H1 (cell line): ENCODE measurements around the gene ACTR2. TPM values are rescaled to one million over a fixed set of nuclear protein-coding genes. Genes with fewer than 3 reads are reported as not detected.

Source experiments
- CTCF ChIA-PET: fragments of 300-600 bp; sonication (Branson Sonifier 250); formaldehyde crosslinking; loops from one replicate; lab custom pipeline; 2021; ENCODE audit not compliant: partially characterized antibody; lab: Charles Lee
- POLR2A ChIA-PET: fragments of 300-600 bp; sonication (Branson Sonifier 250); formaldehyde crosslinking; loops from one replicate; lab custom pipeline; 2021; ENCODE audit warnings: inconsistent platforms; ENCODE audit not compliant: partially characterized antibody; lab: Charles Lee
- DNase-seq, 2 experiments: peaks; one replicate each; pipeline versions ENCODE4 v3.0.0 to v3.0.0-alpha.2; 2010 to 2022; ENCODE audit warnings: low spot score in 2 of 2, low read depth in 1 of 2, mixed read lengths in 1 of 2
- FAIRE-seq: peaks from 2 replicates; lab custom pipeline; 2011; peaks lifted over from hg19 to GRCh38; lab: Jason Lieb, UNC
- H2AFZ ChIP-seq: 2 replicates; pipeline ENCODE4 v1.8.1; 2012; ENCODE audit warnings: low read length, inconsistent platforms
- H2AK5ac ChIP-seq: 2 replicates; pipeline ENCODE4 v1.6.1; 2013; ENCODE audit warnings: low read depth, low read length
- H2BK120ac ChIP-seq: replicated peaks from 2 replicates; pipeline ENCODE3; 2013; ENCODE audit warnings: low read depth, low read length, inconsistent platforms
- H2BK12ac ChIP-seq: 2 replicates; pipeline ENCODE4 v1.6.1; 2013; ENCODE audit warnings: low read depth, low read length
- H2BK15ac ChIP-seq: 2 replicates; pipeline ENCODE4 v1.6.1; 2013; ENCODE audit warnings: low read length
- H2BK20ac ChIP-seq: 2 replicates; pipeline ENCODE4 v1.6.1; 2013; ENCODE audit warnings: low read length
- H2BK5ac ChIP-seq: 2 replicates; pipeline ENCODE4 v1.6.1; 2013; ENCODE audit warnings: low read depth, low read length
- H3K14ac ChIP-seq: 2 replicates; pipeline ENCODE4 v1.6.1; 2013; ENCODE audit warnings: inconsistent platforms; ENCODE audit not compliant: insufficient read length
- H3K18ac ChIP-seq: 2 replicates; pipeline ENCODE4 v1.6.1; 2013; ENCODE audit warnings: low read length; ENCODE audit errors: extremely low read depth
- H3K23ac ChIP-seq: 2 replicates; pipeline ENCODE4 v1.6.1; 2013; ENCODE audit warnings: inconsistent platforms; ENCODE audit not compliant: insufficient read length
- H3K23me2 ChIP-seq: 2 replicates; pipeline ENCODE4 v1.6.1; 2013; ENCODE audit warnings: low read depth, low read length
- H3K27ac ChIP-seq: 2 replicates; pipeline ENCODE4 v1.6.1; 2011; ENCODE audit warnings: low read depth, low read length, inconsistent platforms
- H3K27me3 ChIP-seq, 4 experiments: replicated peaks in 1 of 4; 1 replicate in 1 of 4; 2 replicates in 3 of 4; pipeline versions ENCODE4 v1.6.1 to v1.8.1; 2011 to 2013; ENCODE audit warnings: low read length in 3 of 4, mild to moderate bottlenecking in 3 of 4, inconsistent platforms in 2 of 4, mixed read lengths in 2 of 4, moderate library complexity in 1 of 4; ENCODE audit not compliant: control insufficient read depth in 3 of 4, insufficient read depth in 3 of 4; ENCODE audit errors: extremely low read depth in 1 of 4
- H3K36me3 ChIP-seq, 4 experiments: 2 replicates each; pipeline versions ENCODE4 v1.6.1 to v1.8.1; 2011 to 2013; ENCODE audit warnings: mild to moderate bottlenecking in 4 of 4, low read length in 3 of 4, moderate library complexity in 2 of 4, control low read depth in 1 of 4, inconsistent platforms in 1 of 4; ENCODE audit not compliant: insufficient read depth in 4 of 4, control insufficient read depth in 2 of 4
- H3K4ac ChIP-seq: replicated peaks from 2 replicates; pipeline ENCODE3; 2013; ENCODE audit warnings: low read length, low read depth, mixed read lengths, inconsistent platforms; ENCODE audit not compliant: insufficient read length
- H3K4me1 ChIP-seq, 4 experiments: replicated peaks in 1 of 4; 1 replicate in 1 of 4; 2 replicates in 3 of 4; pipeline versions ENCODE4 v1.6.1 to v1.8.1; 2011 to 2013; ENCODE audit warnings: low read length in 3 of 4, inconsistent platforms in 2 of 4, mixed read lengths in 1 of 4; ENCODE audit not compliant: insufficient read depth in 4 of 4, control insufficient read depth in 3 of 4
- H3K4me2 ChIP-seq, 2 experiments: 2 replicates each; pipeline versions ENCODE4 v1.6.1 to v1.8.1; 2011 to 2013; ENCODE audit warnings: low read depth in 2 of 2, low read length in 2 of 2, control low read depth in 1 of 2, inconsistent platforms in 1 of 2, mild to moderate bottlenecking in 1 of 2; ENCODE audit not compliant: insufficient read depth in 1 of 2
- H3K4me3 ChIP-seq, 4 experiments: fragments of 200-600, 300-600 bp in 1 of 4; sonication (generic), shearing (Covaris generic), sonication (Bioruptor Twin) in 1 of 4; 2 replicates each; pipeline versions ENCODE4 v1.5.1 to v1.8.1; 2011 to 2016; ENCODE audit warnings: low read length in 4 of 4, low read depth in 3 of 4, control low read depth in 2 of 4, inconsistent platforms in 2 of 4, mild to moderate bottlenecking in 2 of 4, mixed read lengths in 1 of 4, moderate library complexity in 1 of 4; ENCODE audit not compliant: insufficient read depth in 2 of 4; ENCODE audit errors: extremely low read depth in 1 of 4
- H3K56ac ChIP-seq: replicated peaks from 2 replicates; pipeline ENCODE3; 2013; ENCODE audit warnings: low read depth, mild to moderate bottlenecking, mixed read lengths, low read length, inconsistent platforms; ENCODE audit not compliant: insufficient read length
- H3K79me1 ChIP-seq: 2 replicates; pipeline ENCODE4 v1.6.1; 2013; ENCODE audit warnings: low read depth, low read length, control low read depth
- H3K79me2 ChIP-seq, 2 experiments: 2 replicates each; pipeline versions ENCODE4 v1.6.1 to v1.8.1; 2012 to 2013; ENCODE audit warnings: low read length in 2 of 2, mild to moderate bottlenecking in 2 of 2, inconsistent platforms in 1 of 2; ENCODE audit not compliant: insufficient read depth in 2 of 2, control insufficient read depth in 1 of 2
- H3K9ac ChIP-seq, 4 experiments: replicated peaks in 1 of 4; 1 replicate in 1 of 4; 2 replicates in 3 of 4; pipeline versions ENCODE4 v1.6.1 to v1.8.1; 2011 to 2013; ENCODE audit warnings: low read depth in 3 of 4, low read length in 3 of 4, control low read depth in 2 of 4, mild to moderate bottlenecking in 2 of 4, moderate library complexity in 2 of 4, inconsistent platforms in 1 of 4; ENCODE audit errors: extremely low read depth in 1 of 4
- H3K9me3 ChIP-seq, 2 experiments: 2 replicates each; pipeline versions ENCODE4 v1.6.1 to v1.8.1; 2012 to 2013; ENCODE audit warnings: mild to moderate bottlenecking in 2 of 2, moderate library complexity in 2 of 2, control low read depth in 1 of 2, inconsistent platforms in 1 of 2, low read depth in 1 of 2, low read length in 1 of 2, mixed read lengths in 1 of 2; ENCODE audit not compliant: insufficient read depth in 2 of 2
- H4K20me1 ChIP-seq, 2 experiments: replicated peaks in 1 of 2; 2 replicates each; pipeline versions ENCODE3 to v1.8.1; 2011 to 2013; ENCODE audit warnings: inconsistent platforms in 2 of 2, low read length in 2 of 2, mild to moderate bottlenecking in 1 of 2; ENCODE audit not compliant: insufficient read depth in 2 of 2, control insufficient read depth in 1 of 2
- H4K5ac ChIP-seq: 2 replicates; pipeline ENCODE4 v1.6.1; 2013; ENCODE audit warnings: low read length, low read depth, mixed read lengths, inconsistent platforms; ENCODE audit not compliant: insufficient read length
- H4K8ac ChIP-seq: 2 replicates; pipeline ENCODE4 v1.8.0; 2013; ENCODE audit warnings: mild to moderate bottlenecking, moderate library complexity, low read length, inconsistent platforms; ENCODE audit not compliant: insufficient read depth; ENCODE audit errors: extremely low read depth
- H4K91ac ChIP-seq: replicated peaks from 2 replicates; pipeline ENCODE3; 2013; ENCODE audit warnings: low read length, mixed read lengths, inconsistent platforms; ENCODE audit not compliant: insufficient read length
- CBX5 ChIP-seq: fragments of 300-800, 300-1000 bp; sonication (generic); IDR thresholded peaks from 2 replicates; pipeline ENCODE4 v1.7.1; 2016; ENCODE audit warnings: antibody characterized with exemption, low read length, low read depth
- CHD1 ChIP-seq: IDR thresholded peaks from 2 replicates; pipeline ENCODE4 v1.6.1; 2012; ENCODE audit warnings: low read depth, low read length, improper control_type of control experiment
- CREB1 ChIP-seq: IDR thresholded peaks from 2 replicates; pipeline ENCODE4 v1.6.1; 2012; ENCODE audit warnings: inconsistent platforms
- GABPA ChIP-seq: IDR thresholded peaks from 2 replicates; pipeline ENCODE4 v1.6.1; 2011; ENCODE audit warnings: mild to moderate bottlenecking, low read length, moderate library complexity, borderline replicate concordance; ENCODE audit not compliant: insufficient read depth
- HDAC2 ChIP-seq, 2 experiments: fragments of 300-600 bp in 1 of 2; sonication (generic) in 1 of 2; IDR thresholded peaks; 2 replicates each; pipeline ENCODE4 v1.6.1; 2011 to 2012; ENCODE audit warnings: low read depth in 2 of 2, low read length in 2 of 2, mild to moderate bottlenecking in 2 of 2, moderate library complexity in 2 of 2, borderline replicate concordance in 1 of 2, inconsistent platforms in 1 of 2
- MAFK ChIP-seq: IDR thresholded peaks from 2 replicates; pipeline ENCODE4 v1.6.1; 2012; ENCODE audit warnings: low read depth, mild to moderate bottlenecking, improper control_type of control experiment, low read length
- POU5F1 ChIP-seq: IDR thresholded peaks from 2 replicates; pipeline ENCODE4 v1.6.1; 2011; ENCODE audit warnings: low read depth, mild to moderate bottlenecking, low read length, moderate library complexity
- RXRA ChIP-seq: IDR thresholded peaks from 2 replicates; pipeline ENCODE4 v1.6.1; 2011; ENCODE audit warnings: low read depth, mild to moderate bottlenecking, low read length, moderate library complexity; ENCODE audit not compliant: insufficient read depth
- SP2 ChIP-seq: IDR thresholded peaks from 2 replicates; pipeline ENCODE4 v1.6.1; 2012; ENCODE audit warnings: mild to moderate bottlenecking, low read length, inconsistent platforms
- TBP ChIP-seq: IDR thresholded peaks from 2 replicates; pipeline ENCODE4 v1.6.1; 2011; ENCODE audit warnings: low read depth, low read length, improper control_type of control experiment
- TCF12 ChIP-seq: IDR thresholded peaks from 2 replicates; pipeline ENCODE4 v1.6.1; 2011; ENCODE audit warnings: low read depth, mild to moderate bottlenecking, low read length
- YY1 ChIP-seq: IDR thresholded peaks from 2 replicates; pipeline ENCODE4 v1.6.1; 2011; ENCODE audit warnings: low read depth, mild to moderate bottlenecking, low read length
- ZNF274 ChIP-seq: IDR thresholded peaks from 2 replicates; pipeline ENCODE4 v1.7.0; 2012; ENCODE audit warnings: low read length, borderline replicate concordance; ENCODE audit errors: extremely low read depth
- WGBS, 2 experiments: shearing (Covaris generic) in 1 of 2; methylation state at CpG; one replicate each; pipeline versions ENCODE4 v1.1.6 to v1.1.7; 2013 to 2015; ENCODE audit warnings: low lambda C conversion rate in 2 of 2, mixed read lengths in 2 of 2, inconsistent platforms in 1 of 2, low coverage in 1 of 2, missing lambda C conversion rate in 1 of 2; ENCODE audit not compliant: insufficient replicate concordance in 2 of 2, insufficient coverage in 1 of 2, insufficient read length in 1 of 2; ENCODE audit errors: extremely low coverage in 1 of 2, missing lambda C conversion rate in 1 of 2; 5-methylcytosine and 5-hydroxymethylcytosine counted together
- polyA plus RNA-seq, 7 experiments: library from polyadenylated mRNA; depleted of rRNA in 3 of 7; stranded (reverse) in 5 of 7; unstranded in 2 of 7; fragments of >200 nt in 5 of 7; fragments of 200-250 nt in 2 of 7; gene quantifications; 1 replicate in 5 of 7; 2 replicates in 1 of 7; 4 replicates in 1 of 7; pipeline versions ENCODE4 v1.2.1 to v1.2.3, GENCODE V29; 2011 to 2013; ENCODE audit warnings: missing spikeins in 2 of 7, mixed read lengths in 2 of 7
- total RNA-seq: library from RNA; stranded (reverse); fragmentation: NEBNext Ultra II Directional; extraction: Animal tissue kit (Norgen Biotek cat#: 25700); gene quantifications from 2 replicates; pipeline ENCODE4 v1.2.1, GENCODE V29; 2021

The ACTR2 gene
- total and polyA plus RNA-seq, 2 of the 8 experiments (the other 6 are each of a cell fraction or from before 2014, with no cell fraction given), result 28.3 to 171 TPM

- no peak overlapping the region for H3K9ac ChIP-seq
- no peak overlapping the region for H3K4me3 ChIP-seq
- H3K79me1 ChIP-seq, result no peaks in the 10 kb centered on the region
- no peak overlapping the region for H2BK15ac ChIP-seq
- no peak overlapping the region for H3K18ac ChIP-seq
- no peak for DNase-seq
- 89% methylated on average over 11 of the region's 11 CpGs; no CpG with 5 or more reads in 1 of the 2 experiments for WGBS, 2 experiments
- H2BK120ac ChIP-seq, result no peak overlapping the region
- CTCF ChIA-PET, result interaction anchor here (0.9 to 2.5 kb wide), 4 partner anchors 8 to 159 kb away, joined by 3 to 8 read pairs (median 4); no protein-coding TSS in a partner anchor
- no peaks in the 10 kb centered on the region for H3K9me3 ChIP-seq
- H3K27ac ChIP-seq, result no peak overlapping the region
- peaks cover 0 to 1% of the 10 kb centered on the region in 2 experiments for H4K20me1 ChIP-seq
- no peak overlapping the region for H4K5ac ChIP-seq
- H3K79me2 ChIP-seq, result no peaks in the 10 kb centered on the region
- no peak overlapping the region for H2AFZ ChIP-seq
- no peak overlapping the region for H2AK5ac ChIP-seq
- H3K4me1 ChIP-seq, result peaks cover 0 to 4% (median under 1%) of the 10 kb centered on the region in 4 experiments; a peak in 1 of 7 replicates
- no peak overlapping the region for H3K4me2 ChIP-seq
- H2BK20ac ChIP-seq, result no peak overlapping the region
- no peak overlapping the region for H2BK5ac ChIP-seq
- FAIRE-seq, result no peak
- no peak overlapping the region for H3K4ac ChIP-seq
- POLR2A ChIA-PET, result interaction anchor here (1.2 kb wide), 1 partner anchor 15 kb away, joined by 4 read pairs; no protein-coding TSS in a partner anchor
- no peaks in the 10 kb centered on the region for H3K36me3 ChIP-seq
- no peak overlapping the region for H2BK12ac ChIP-seq
- no peak overlapping the region for H4K91ac ChIP-seq
- no peaks in the 10 kb centered on the region for H3K23me2 ChIP-seq
- no peak overlapping the region for H4K8ac ChIP-seq
- H3K27me3 ChIP-seq, result peaks cover 0 to under 1% (median 0%) of the 10 kb centered on the region in 4 experiments; a peak in 3 of 7 replicates
- H3K56ac ChIP-seq, result no peak overlapping the region
- no peak overlapping the region for H3K23ac ChIP-seq
- H3K14ac ChIP-seq, result no peak overlapping the region
- TF ChIP-seq GABPA (no peak), CREB1 (no peak), HDAC2 (IDR thresholded peaks at IDR 0.05; ENCODE audit: borderline replicate concordance in 1 of 2, low read depth in 2 of 2, low read length in 2 of 2) (no peak), POU5F1 (no peak), SP2 (no peak), CBX5 (no peak), ZNF274 (no peak), TCF12 (no peak), MAFK (no peak), TBP (no peak), RXRA (no peak), CHD1 (no peak), YY1 (no peak)
These were observed 63.8 kb downstream of the ACTR2 start for GRCh38 chr2:65291216-65292105.
